SJSA1 (cell line): ENCODE results near the gene MSL3. TPM values are rescaled to one million over a fixed set of nuclear protein-coding genes. Genes with fewer than 3 reads are reported as not detected.

Experiments
- total RNA-seq: library from RNA; depleted of rRNA; stranded (reverse); fragments of >200 nt; shearing (Covaris generic); gene quantifications from 2 replicates; pipeline ENCODE4 v1.2.3, GENCODE V29; 2014; rRNA removed

MSL3 gene
- total RNA-seq, 1 experiment from 2014 or later: 22.9 TPM

Other genes with a start within 250 kb of the MSL3 start
- 0.11 and 1.2 TPM in 2 replicates for gene ARHGAP6, start 92.3 kb upstream of the MSL3 start, total RNA-seq